Measurements from ENCODE around the gene RNF34. TPM values are rescaled to one million over a fixed set of nuclear protein-coding genes. Genes with fewer than 3 reads are reported as not detected.

RNF34 gene
- total and polyA plus RNA-seq, 3 donors from 2014 or later = 59.2 to 96.6 (median 84.5) TPM

GRCh38 chr12:121464331-121464730 lies 64.4 kb downstream of the RNF34 start:
- Histone ChIP-seq H3K27ac (no peak overlapping the region), H3K27me3 (no peaks in the 10 kb centered on the region), H3K36me3 (ENCODE audit: low read depth, missing control alignments) (no peaks in the 10 kb centered on the region), H3K4me3 (no peak overlapping the region), H3K9me3 (no peaks in the 10 kb centered on the region), H3K4me1 (no peaks in the 10 kb centered on the region)
- DNase-seq = no peak
- WGBS, 2 donors = 89 to 93% methylated on average over 11 to 13 of the region's 13 CpGs
- intact Hi-C loops (cut with DNase I; ENCODE audit: low total_unique reads) = no loop called here
- TF ChIP-seq POLR2A (IDR thresholded peaks at IDR 0.05) (no peak), CTCF (IDR thresholded peaks at IDR 0.05) (no peak)

- Histone ChIP-seq H3K4me3 (peak overlapping the region; percentile 37 to 48), H3K27me3 (no peaks in the 10 kb centered on the region), H3K9me3 (no peaks in the 10 kb centered on the region), H3K4me1 (no peaks in the 10 kb centered on the region), H3K36me3 (ENCODE audit: low read depth, missing control alignments) (no peaks in the 10 kb centered on the region), H3K27ac (no peak overlapping the region)
- intact Hi-C loops (cut with DNase I; ENCODE audit: low total_unique reads) = no loop called here
- no peak for DNase-seq
- TF ChIP-seq CTCF (IDR thresholded peaks at IDR 0.05) = no peak
- TF ChIP-seq POLR2A (IDR thresholded peaks at IDR 0.05) = no peak
- 14 to 35% methylated on average over 20 to 58 of the region's 70 CpGs for WGBS, 2 donors
Observed at GRCh38 chr12:121465921-121466793, 66.2 kb downstream of the RNF34 start.

- Histone ChIP-seq H3K4me1 (no peaks in the 10 kb centered on the region), H3K27me3 (no peaks in the 10 kb centered on the region), H3K27ac (peak overlapping the region in 1 of 2 donors; percentile 81), H3K9me3 (no peaks in the 10 kb centered on the region), H3K4me3 (peak overlapping the region; percentile 53 to 64), H3K36me3 (ENCODE audit: low read depth, missing control alignments) (no peaks in the 10 kb centered on the region)
- peak; percentile 89 for DNase-seq
- intact Hi-C loops (cut with DNase I; ENCODE audit: low total_unique reads) = no loop called here
- 1% methylated on average over 38 of the region's 139 CpGs; no CpG with 5 or more reads in 1 of the 2 donors for WGBS, 2 donors
- TF ChIP-seq CTCF (IDR thresholded peaks at IDR 0.05) (no peak), POLR2A (IDR thresholded peaks at IDR 0.05) (no peak)
Observed at GRCh38 chr12:121466794-121467637, 67.1 kb downstream of the RNF34 start.

GRCh38 chr12:121467638-121468498 lies 68.0 kb downstream of the RNF34 start:
- 7 to 19% methylated on average over 5 to 29 of the region's 48 CpGs for WGBS, 2 donors
- no peaks in the 10 kb centered on the region for H3K4me1 ChIP-seq

More at GRCh38 chr12:121467638-121468498, 68.0 kb downstream of the RNF34 start:
- DNase-seq = no peak
- no peak for TF ChIP-seq POLR2A (IDR thresholded peaks at IDR 0.05)
- no peak for TF ChIP-seq CTCF (IDR thresholded peaks at IDR 0.05)
- no peaks in the 10 kb centered on the region for H3K27me3 ChIP-seq
- H3K4me3 ChIP-seq = peak overlapping the region; percentile 53 to 64
- intact Hi-C loops (cut with DNase I; ENCODE audit: low total_unique reads) = no loop called here
- no peak overlapping the region for H3K27ac ChIP-seq
- no peaks in the 10 kb centered on the region for H3K9me3 ChIP-seq
- H3K36me3 ChIP-seq (ENCODE audit: low read depth, missing control alignments) = no peaks in the 10 kb centered on the region
